Muscle layer of duodenum (tissue), 2 donors: Measurements from ENCODE around the gene SDK1.

ENCODE experiments used
- H3K27ac ChIP-seq: one replicate; pipeline ENCODE4 v1.7.0; 2013; ENCODE audit warnings: mild to moderate bottlenecking, low read length
- H3K27me3 ChIP-seq: one replicate; pipeline ENCODE4 v1.7.0; 2013; ENCODE audit warnings: low read depth, mild to moderate bottlenecking, control low read depth, low read length
- H3K36me3 ChIP-seq, 2 donors: one replicate each; pipeline ENCODE4 v1.7.0; 2013; ENCODE audit warnings: low read length in 2 of 2, control low read depth in 1 of 2, mild to moderate bottlenecking in 1 of 2; ENCODE audit not compliant: insufficient read depth in 2 of 2, control insufficient read depth in 1 of 2
- H3K4me1 ChIP-seq, 2 donors: one replicate each; pipeline ENCODE4 v1.7.0; 2013; ENCODE audit warnings: low read length in 2 of 2, mild to moderate bottlenecking in 2 of 2, control low read depth in 1 of 2, moderate library complexity in 1 of 2; ENCODE audit not compliant: insufficient read depth in 2 of 2, control insufficient read depth in 1 of 2
- H3K4me3 ChIP-seq, 2 donors: one replicate each; pipeline ENCODE4 v1.7.0; 2013; ENCODE audit warnings: low read length in 2 of 2, low read depth in 1 of 2, mild to moderate bottlenecking in 1 of 2
- H3K9me3 ChIP-seq, 2 donors: one replicate each; pipeline ENCODE4 v1.7.0; 2013; ENCODE audit warnings: low read length in 2 of 2, control low read depth in 1 of 2, mild to moderate bottlenecking in 1 of 2; ENCODE audit not compliant: control insufficient read depth in 1 of 2
- donor health status: healthy.

Gene SDK1

GRCh38 chr7:3345699-3346481, 44.8 kb downstream of the SDK1 start:
- Histone ChIP-seq H3K36me3 (no peaks in the 10 kb centered on the region), H3K4me3 (no peak overlapping the region), H3K27ac (no peak overlapping the region), H3K9me3 (no peaks in the 10 kb centered on the region), H3K4me1 (no peaks in the 10 kb centered on the region), H3K27me3 (no peaks in the 10 kb centered on the region)

- H3K4me1 ChIP-seq = no peaks in the 10 kb centered on the region
- H3K4me3 ChIP-seq = no peak overlapping the region
- no peak overlapping the region for H3K27ac ChIP-seq
- no peaks in the 10 kb centered on the region for H3K27me3 ChIP-seq
- H3K36me3 ChIP-seq = no peaks in the 10 kb centered on the region
- H3K9me3 ChIP-seq = no peaks in the 10 kb centered on the region
Observed at GRCh38 chr7:3349126-3349525, 48.1 kb downstream of the SDK1 start.

- Histone ChIP-seq H3K4me3 (no peak overlapping the region), H3K27me3 (no peaks in the 10 kb centered on the region), H3K9me3 (no peaks in the 10 kb centered on the region), H3K27ac (no peak overlapping the region), H3K4me1 (no peaks in the 10 kb centered on the region), H3K36me3 (no peaks in the 10 kb centered on the region)
Observed at GRCh38 chr7:3356173-3356572, 55.1 kb downstream of the SDK1 start.

GRCh38 chr7:3358991-3359390, 57.9 kb downstream of the SDK1 start:
- Histone ChIP-seq H3K27ac (no peak overlapping the region), H3K9me3 (no peaks in the 10 kb centered on the region), H3K27me3 (no peaks in the 10 kb centered on the region), H3K36me3 (no peaks in the 10 kb centered on the region), H3K4me1 (no peaks in the 10 kb centered on the region), H3K4me3 (no peak overlapping the region)

GRCh38 chr7:3367261-3367660, 66.2 kb downstream of the SDK1 start:
- H3K27ac ChIP-seq = no peak overlapping the region
- no peaks in the 10 kb centered on the region for H3K27me3 ChIP-seq
- no peaks in the 10 kb centered on the region for H3K36me3 ChIP-seq
- no peaks in the 10 kb centered on the region for H3K9me3 ChIP-seq
- H3K4me1 ChIP-seq = no peaks in the 10 kb centered on the region
- H3K4me3 ChIP-seq = no peak overlapping the region

GRCh38 chr7:3370068-3370830, 69.2 kb downstream of the SDK1 start:
- Histone ChIP-seq H3K4me1 (no peaks in the 10 kb centered on the region), H3K9me3 (no peaks in the 10 kb centered on the region), H3K27me3 (no peaks in the 10 kb centered on the region), H3K4me3 (no peak overlapping the region), H3K36me3 (no peaks in the 10 kb centered on the region), H3K27ac (no peak overlapping the region)

GRCh38 chr7:3370921-3371320, 69.9 kb downstream of the SDK1 start:
- H3K4me1 ChIP-seq = no peaks in the 10 kb centered on the region
- H3K4me3 ChIP-seq = no peak overlapping the region
- H3K27ac ChIP-seq = no peak overlapping the region

GRCh38 chr7:3371601-3372000, 70.5 kb downstream of the SDK1 start:
- H3K27me3 ChIP-seq = no peaks in the 10 kb centered on the region
- no peaks in the 10 kb centered on the region for H3K4me1 ChIP-seq
- H3K4me3 ChIP-seq = no peak overlapping the region
- H3K36me3 ChIP-seq = no peaks in the 10 kb centered on the region
- H3K27ac ChIP-seq = no peak overlapping the region
- H3K9me3 ChIP-seq = no peaks in the 10 kb centered on the region

More at GRCh38 chr7:3370921-3371320, 69.9 kb downstream of the SDK1 start:
- Histone ChIP-seq H3K9me3 (no peaks in the 10 kb centered on the region), H3K27me3 (no peaks in the 10 kb centered on the region), H3K36me3 (no peaks in the 10 kb centered on the region)

- Histone ChIP-seq H3K4me1 (no peaks in the 10 kb centered on the region), H3K27me3 (no peaks in the 10 kb centered on the region), H3K27ac (no peak overlapping the region), H3K9me3 (no peaks in the 10 kb centered on the region), H3K36me3 (no peaks in the 10 kb centered on the region), H3K4me3 (no peak overlapping the region)
Observed at GRCh38 chr7:3374239-3374638, 73.2 kb downstream of the SDK1 start.

GRCh38 chr7:3378390-3379150, 77.5 kb downstream of the SDK1 start:
- Histone ChIP-seq H3K27me3 (no peaks in the 10 kb centered on the region), H3K9me3 (no peaks in the 10 kb centered on the region), H3K4me1 (no peaks in the 10 kb centered on the region), H3K36me3 (no peaks in the 10 kb centered on the region), H3K27ac (no peak overlapping the region), H3K4me3 (no peak overlapping the region)

GRCh38 chr7:3380034-3380433, 79.0 kb downstream of the SDK1 start:
- no peaks in the 10 kb centered on the region for H3K27me3 ChIP-seq
- H3K36me3 ChIP-seq = no peaks in the 10 kb centered on the region
- no peak overlapping the region for H3K4me3 ChIP-seq
- H3K4me1 ChIP-seq = no peaks in the 10 kb centered on the region
- H3K27ac ChIP-seq = no peak overlapping the region
- H3K9me3 ChIP-seq = no peaks in the 10 kb centered on the region
